Lower leg skin (tissue), 4 donors: ENCODE results near the gene CCDC158. TPM values are rescaled to one million over a fixed set of nuclear protein-coding genes. Genes with fewer than 3 reads are reported as not detected.

Experiments
- DNase-seq, 2 donors: peaks; one replicate each; pipeline ENCODE4 v3.0.0-alpha.2; 2019; ENCODE audit warnings: low spot score in 2 of 2
- H3K4me3 ChIP-seq: fragments of 200-600 bp; sonication (generic); 2 replicates; pipeline ENCODE4 v1.5.1; 2017; ENCODE audit warnings: mild to moderate bottlenecking, low read depth; ENCODE audit not compliant: poor library complexity, severe bottlenecking
- CTCF ChIP-seq, 3 donors: fragments of 450-650 bp; IDR thresholded peaks; one replicate each; pipeline ENCODE4 v1.5.1; 2016; ENCODE audit warnings: antibody characterized with exemption in 3 of 3, mild to moderate bottlenecking in 3 of 3, moderate library complexity in 2 of 3
- POLR2A ChIP-seq, 2 donors: fragments of 450-650 bp; IDR thresholded peaks; one replicate each; pipeline ENCODE4 v1.6.1; 2016 to 2017; ENCODE audit warnings: antibody characterized with exemption in 2 of 2, mild to moderate bottlenecking in 1 of 2, moderate library complexity in 1 of 2
- WGBS, 2 donors: methylation state at CpG; one replicate each; pipeline ENCODE4 v1.1.5; 2018; 5-methylcytosine and 5-hydroxymethylcytosine counted together
- intact Hi-C: fragments of 100-400 bp; cut with DNase I; formaldehyde crosslinking; loops from one replicate; pipeline ENCODE4 v1.15.0; 2023; ENCODE audit warnings: low total_unique reads
- total RNA-seq, 4 donors: library from RNA; depleted of rRNA; stranded (reverse); fragments of >200 nt; gene quantifications; one replicate each; pipeline ENCODE4 v1.1.0, GENCODE V29; 2016

CCDC158 gene
- total RNA-seq, 4 donors from 2014 or later = 0.19 to 0.36 (median 0.22) TPM; not detected in 1

- TF ChIP-seq CTCF (IDR thresholded peaks at IDR 0.05) = no peak
- TF ChIP-seq POLR2A (IDR thresholded peaks at IDR 0.05) = no peak
- intact Hi-C loops = no loop called here
- 75 to 83% methylated on average over 5 of the region's 5 CpGs for WGBS, 2 donors
- DNase-seq = no peak
- H3K4me3 ChIP-seq = no peak overlapping the region
These were observed 147.9 kb downstream of the CCDC158 start for GRCh38 chr4:76272999-76273398.

- intact Hi-C loops = no loop called here
These were observed 148.4 kb downstream of the CCDC158 start for GRCh38 chr4:76272582-76272981.

GRCh38 chr4:76272073-76272472 is 148.9 kb downstream of the CCDC158 start:
- DNase-seq = no peak
- no peak overlapping the region for H3K4me3 ChIP-seq
- intact Hi-C loops = no loop called here
- TF ChIP-seq CTCF (IDR thresholded peaks at IDR 0.05) = no peak
- TF ChIP-seq POLR2A (IDR thresholded peaks at IDR 0.05) = no peak

More at GRCh38 chr4:76272582-76272981, 148.4 kb downstream of the CCDC158 start:
- whole genome bisulfite sequencing, 2 donors = 3 to 49% methylated on average over 1 of the region's 1 CpG
- no peak overlapping the region for H3K4me3 ChIP-seq
- TF ChIP-seq POLR2A (IDR thresholded peaks at IDR 0.05) (no peak), CTCF (IDR thresholded peaks at IDR 0.05) (no peak)
- DNase-seq = no peak

GRCh38 chr4:76271248-76271647 is 149.7 kb downstream of the CCDC158 start:
- H3K4me3 ChIP-seq = no peak overlapping the region
- intact Hi-C loops = no loop called here
- WGBS, 2 donors = 93 to 97% methylated on average over 6 of the region's 6 CpGs
- DNase-seq = no peak
- TF ChIP-seq POLR2A (IDR thresholded peaks at IDR 0.05) (no peak), CTCF (IDR thresholded peaks at IDR 0.05) (no peak)

- intact Hi-C loops = no loop called here
- DNase-seq = no peak
- no peak for TF ChIP-seq CTCF (IDR thresholded peaks at IDR 0.05)
- TF ChIP-seq POLR2A (IDR thresholded peaks at IDR 0.05) = no peak
- H3K4me3 ChIP-seq = no peak overlapping the region
- 79 to 81% methylated on average over 11 of the region's 11 CpGs for WGBS, 2 donors
These were observed 150.4 kb downstream of the CCDC158 start for GRCh38 chr4:76270244-76271175.
